ENCODE results near the gene APOC3.

DNA sequence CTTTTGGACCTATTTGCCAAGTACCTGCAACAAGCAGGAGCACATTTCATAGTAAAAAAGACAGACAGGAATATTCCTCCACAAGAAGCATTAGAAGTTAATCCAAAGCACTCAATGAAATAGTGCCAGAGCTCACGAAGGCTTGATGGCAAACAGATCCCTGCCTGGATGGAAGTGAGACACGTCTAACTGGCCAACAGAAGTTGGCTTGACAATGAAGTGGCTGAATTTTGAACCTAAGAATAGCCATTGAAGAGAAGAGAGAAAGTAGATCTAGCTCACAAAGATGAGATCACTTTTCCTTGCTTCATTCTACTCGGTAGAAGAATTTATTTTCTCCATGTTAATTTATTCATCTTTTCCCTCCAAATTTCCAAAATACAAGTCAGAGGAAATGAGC is 38.4 kb downstream of the APOC3 start:
- TF ChIP-seq, protein P1, sequence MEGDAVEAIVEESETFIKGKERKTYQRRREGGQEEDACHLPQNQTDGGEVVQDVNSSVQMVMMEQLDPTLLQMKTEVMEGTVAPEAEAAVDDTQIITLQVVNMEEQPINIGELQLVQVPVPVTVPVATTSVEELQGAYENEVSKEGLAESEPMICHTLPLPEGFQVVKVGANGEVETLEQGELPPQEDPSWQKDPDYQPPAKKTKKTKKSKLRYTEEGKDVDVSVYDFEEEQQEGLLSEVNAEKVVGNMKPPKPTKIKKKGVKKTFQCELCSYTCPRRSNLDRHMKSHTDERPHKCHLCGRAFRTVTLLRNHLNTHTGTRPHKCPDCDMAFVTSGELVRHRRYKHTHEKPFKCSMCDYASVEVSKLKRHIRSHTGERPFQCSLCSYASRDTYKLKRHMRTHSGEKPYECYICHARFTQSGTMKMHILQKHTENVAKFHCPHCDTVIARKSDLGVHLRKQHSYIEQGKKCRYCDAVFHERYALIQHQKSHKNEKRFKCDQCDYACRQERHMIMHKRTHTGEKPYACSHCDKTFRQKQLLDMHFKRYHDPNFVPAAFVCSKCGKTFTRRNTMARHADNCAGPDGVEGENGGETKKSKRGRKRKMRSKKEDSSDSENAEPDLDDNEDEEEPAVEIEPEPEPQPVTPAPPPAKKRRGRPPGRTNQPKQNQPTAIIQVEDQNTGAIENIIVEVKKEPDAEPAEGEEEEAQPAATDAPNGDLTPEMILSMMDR (conservative IDR thresholded peaks at IDR 0.05 in 1 of 2, IDR thresholded peaks at IDR 0.05 in 1 of 2; ENCODE audit: low read depth in 1 of 2, low read length in 2 of 2): no peak
- no peak for TF ChIP-seq EZH2 (IDR thresholded peaks at IDR 0.05; ENCODE audit: low read length, missing control alignments)

Measured in fibroblast of lung (primary cell).